ENCODE measurements around the gene ERBB2. TPM values are rescaled to one million over a fixed set of nuclear protein-coding genes. Genes with fewer than 3 reads are reported as not detected.
A peak's percentile ranks its signal among the peaks of the same experiment; 100 is the strongest.

The ERBB2 gene
- total RNA-seq, 1 experiment from 2014 or later, result 4,830 TPM

GRCh38 chr17:39678340-39679116, 21.3 kb upstream of the ERBB2 start:
- CTCF ChIA-PET, result interaction anchor here (0.5 to 161.2 kb wide), 33 partner anchors 36 to 1000 kb away, joined by 3 to 42089 read pairs (median 5); partner anchors contain the start of genes ERBB2, GRB7, GSDMA and GSDMB
- peaks cover 62% of the 10 kb centered on the region for H3K36me3 Mint-ChIP-seq (ENCODE audit: insufficient read depth, unreplicated experiment)
- intact Hi-C loops (cut with micrococcal nuclease; ENCODE audit: unreplicated experiment), result no loop called here

DNA sequence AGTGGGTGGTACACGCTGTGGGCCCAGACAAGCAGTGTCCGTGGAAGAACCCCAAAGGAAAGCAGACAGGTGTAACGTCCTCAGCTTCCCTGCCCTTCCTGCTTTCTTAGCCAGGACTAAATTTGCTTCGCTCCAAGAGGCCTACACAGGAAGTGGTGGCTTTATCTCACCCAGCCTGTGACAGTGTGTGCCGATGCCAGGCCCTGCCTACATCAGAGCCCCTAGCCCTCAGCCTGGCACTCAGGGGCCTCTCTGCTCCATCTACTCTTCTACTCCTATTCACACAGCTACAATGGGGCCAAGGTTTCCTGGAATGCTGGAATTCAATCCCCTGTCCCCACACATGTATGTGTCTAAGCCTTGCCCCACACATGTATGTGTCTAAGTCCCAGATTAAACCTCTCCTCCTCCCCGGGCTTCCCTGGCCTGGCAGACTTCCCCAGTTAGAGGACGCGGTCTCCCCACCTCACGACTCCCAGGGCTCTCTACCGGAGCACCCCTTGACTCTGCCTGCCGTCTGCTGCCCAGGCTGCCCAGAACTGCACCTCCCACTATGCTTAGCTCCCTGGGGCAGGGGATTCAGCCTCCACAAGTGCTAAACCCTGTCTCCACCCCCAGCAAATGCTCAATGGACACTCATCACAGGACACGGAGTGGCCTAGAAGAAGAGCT, 20.2 kb upstream of the ERBB2 start:
- H3K27me3 Mint-ChIP-seq (ENCODE audit: unreplicated experiment), result no peaks in the 10 kb centered on the region
- peak overlapping the region; percentile 0 for H3K27ac Mint-ChIP-seq (ENCODE audit: unreplicated experiment)
- intact Hi-C loops (cut with micrococcal nuclease; ENCODE audit: unreplicated experiment), result loop anchor here (10.0 kb wide), 1 partner anchor 215 kb away; the partner anchor contains the start of gene CDK12
- TF ChIP-seq CTCF (IDR thresholded peaks at IDR 0.05; ENCODE audit: unreplicated experiment), result no peak
- H3K9me3 Mint-ChIP-seq (ENCODE audit: low read depth, unreplicated experiment), result no peaks in the 10 kb centered on the region
- CTCF ChIA-PET, result interaction anchor here (0.5 to 161.2 kb wide), 25 partner anchors 35 to 953 kb away, joined by 3 to 42089 read pairs (median 8); partner anchors contain the start of genes ERBB2, GRB7, GSDMA and GSDMB
- peak; percentile 82 for DNase-seq
- BruUV-seq (replicated peaks), result no TSS peak
- peaks cover 60% of the 10 kb centered on the region for H3K36me3 Mint-ChIP-seq (ENCODE audit: insufficient read depth, unreplicated experiment)
- peaks cover 60% of the 10 kb centered on the region for H3K4me1 Mint-ChIP-seq (ENCODE audit: low read depth, unreplicated experiment)
- no peak overlapping the region for H3K4me3 Mint-ChIP-seq (ENCODE audit: low read depth, unreplicated experiment)

More at GRCh38 chr17:39678340-39679116, 21.3 kb upstream of the ERBB2 start:
- no peak for TF ChIP-seq CTCF (IDR thresholded peaks at IDR 0.05; ENCODE audit: unreplicated experiment)
- H3K9me3 Mint-ChIP-seq (ENCODE audit: low read depth, unreplicated experiment), result no peaks in the 10 kb centered on the region
- BruUV-seq (replicated peaks), result no TSS peak
- H3K27me3 Mint-ChIP-seq (ENCODE audit: unreplicated experiment), result no peaks in the 10 kb centered on the region
- H3K27ac Mint-ChIP-seq (ENCODE audit: unreplicated experiment), result peak overlapping the region; percentile 27
- H3K4me1 Mint-ChIP-seq (ENCODE audit: low read depth, unreplicated experiment), result peaks cover 72% of the 10 kb centered on the region
- DNase-seq, result peak; percentile 99
- H3K4me3 Mint-ChIP-seq (ENCODE audit: low read depth, unreplicated experiment), result peak overlapping the region; percentile 6

GRCh38 chr17:39683295-39683939, 16.4 kb upstream of the ERBB2 start:
- Mint-ChIP-seq H3K27me3 (ENCODE audit: unreplicated experiment) (no peaks in the 10 kb centered on the region), H3K27ac (ENCODE audit: unreplicated experiment) (no peak overlapping the region), H3K36me3 (ENCODE audit: insufficient read depth, unreplicated experiment) (peaks cover 46% of the 10 kb centered on the region), H3K9me3 (ENCODE audit: low read depth, unreplicated experiment) (no peaks in the 10 kb centered on the region), H3K4me1 (ENCODE audit: low read depth, unreplicated experiment) (peaks cover 42% of the 10 kb centered on the region), H3K4me3 (ENCODE audit: low read depth, unreplicated experiment) (no peak overlapping the region)
- peak; percentile 80 for DNase-seq
- no peak for TF ChIP-seq CTCF (IDR thresholded peaks at IDR 0.05; ENCODE audit: unreplicated experiment)
- intact Hi-C loops (cut with micrococcal nuclease; ENCODE audit: unreplicated experiment), result loop anchor here (10.0 kb wide), 1 partner anchor 219 kb away; the partner anchor contains the start of gene CDK12
- no TSS peak for BruUV-seq (replicated peaks)
- CTCF ChIA-PET, result interaction anchor here (0.6 to 161.2 kb wide), 22 partner anchors 32 to 510 kb away, joined by 3 to 42089 read pairs (median 4); partner anchors contain the start of genes ERBB2, GRB7, GSDMA and GSDMB

Measured in Calu3 (cell line).